ENCODE measurements around the gene SETBP1. TPM values are rescaled to one million over a fixed set of nuclear protein-coding genes. Genes with fewer than 3 reads are reported as not detected.

Gene SETBP1
- total RNA-seq, 1 experiment from 2014 or later: 0.05 TPM

GRCh38 chr18:44852818-44853217 is 172.1 kb downstream of the SETBP1 start:
- no peak for TF ChIP-seq MAX (IDR thresholded peaks at IDR 0.05)
- TF ChIP-seq ZFX (IDR thresholded peaks at IDR 0.05): no peak
- no peak for TF ChIP-seq EZH2 (IDR thresholded peaks at IDR 0.05)
- TF ChIP-seq, protein P1, sequence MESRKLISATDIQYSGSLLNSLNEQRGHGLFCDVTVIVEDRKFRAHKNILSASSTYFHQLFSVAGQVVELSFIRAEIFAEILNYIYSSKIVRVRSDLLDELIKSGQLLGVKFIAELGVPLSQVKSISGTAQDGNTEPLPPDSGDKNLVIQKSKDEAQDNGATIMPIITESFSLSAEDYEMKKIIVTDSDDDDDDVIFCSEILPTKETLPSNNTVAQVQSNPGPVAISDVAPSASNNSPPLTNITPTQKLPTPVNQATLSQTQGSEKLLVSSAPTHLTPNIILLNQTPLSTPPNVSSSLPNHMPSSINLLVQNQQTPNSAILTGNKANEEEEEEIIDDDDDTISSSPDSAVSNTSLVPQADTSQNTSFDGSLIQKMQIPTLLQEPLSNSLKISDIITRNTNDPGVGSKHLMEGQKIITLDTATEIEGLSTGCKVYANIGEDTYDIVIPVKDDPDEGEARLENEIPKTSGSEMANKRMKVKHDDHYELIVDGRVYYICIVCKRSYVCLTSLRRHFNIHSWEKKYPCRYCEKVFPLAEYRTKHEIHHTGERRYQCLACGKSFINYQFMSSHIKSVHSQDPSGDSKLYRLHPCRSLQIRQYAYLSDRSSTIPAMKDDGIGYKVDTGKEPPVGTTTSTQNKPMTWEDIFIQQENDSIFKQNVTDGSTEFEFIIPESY (IDR thresholded peaks at IDR 0.05; ENCODE audit: extremely low read depth, insufficient replicate concordance, low read length): no peak
- no peak overlapping the region for H3K4me2 ChIP-seq (ENCODE audit: low read length)
- H3K9me3 ChIP-seq (ENCODE audit: control insufficient read depth in 1 of 2, insufficient read depth in 1 of 2, low read depth in 1 of 2, low read length in 2 of 2): peaks cover 6 to 28% of the 10 kb centered on the region in 2 experiments; a peak in 2 of 4 replicates
- DNase-seq (ENCODE audit: low read depth, low spot score) (no peak), ATAC-seq (no peak)
- H3K9me2 ChIP-seq (ENCODE audit: insufficient read depth): no peaks in the 10 kb centered on the region
- RAD21 ChIA-PET (ENCODE audit: low non-redundant PET in 1 of 2, low total read pairs in 2 of 2, uncharacterized antibody in 2 of 2, unreplicated experiment in 2 of 2): no interaction called here
- no peaks in the 10 kb centered on the region for H4K20me1 ChIP-seq (ENCODE audit: insufficient read depth)
- intact Hi-C loops (cut with micrococcal nuclease): no loop called here
- POLR2A ChIA-PET: no interaction called here
- H3K4me1 ChIP-seq (ENCODE audit: control insufficient read depth in 1 of 2, insufficient read depth in 2 of 2, low read length in 2 of 2): no peaks in the 10 kb centered on the region
- H3K4me3 ChIP-seq (replicated peaks in 1 of 2; ENCODE audit: low read depth in 1 of 2, low read length in 2 of 2): no peak overlapping the region
- no peak overlapping the region for H3K27ac ChIP-seq (ENCODE audit: low read depth, low read length)
- no peaks in the 10 kb centered on the region for H3K27me3 ChIP-seq (ENCODE audit: insufficient read depth, low read length)
- CTCF ChIA-PET: no interaction called here
- H2AFZ ChIP-seq (ENCODE audit: low read depth, low read length, poor library complexity, severe bottlenecking): no peak overlapping the region
- no peak overlapping the region for H3K9ac ChIP-seq (ENCODE audit: low read length)
- no TSS peak for BruUV-seq (replicated peaks)
- no peaks in the 10 kb centered on the region for H3K79me2 ChIP-seq (ENCODE audit: insufficient read depth, low read length)
- H3K36me3 ChIP-seq (ENCODE audit: control insufficient read depth in 1 of 2, insufficient read depth in 2 of 2, low read length in 2 of 2): no peaks in the 10 kb centered on the region

DNA sequence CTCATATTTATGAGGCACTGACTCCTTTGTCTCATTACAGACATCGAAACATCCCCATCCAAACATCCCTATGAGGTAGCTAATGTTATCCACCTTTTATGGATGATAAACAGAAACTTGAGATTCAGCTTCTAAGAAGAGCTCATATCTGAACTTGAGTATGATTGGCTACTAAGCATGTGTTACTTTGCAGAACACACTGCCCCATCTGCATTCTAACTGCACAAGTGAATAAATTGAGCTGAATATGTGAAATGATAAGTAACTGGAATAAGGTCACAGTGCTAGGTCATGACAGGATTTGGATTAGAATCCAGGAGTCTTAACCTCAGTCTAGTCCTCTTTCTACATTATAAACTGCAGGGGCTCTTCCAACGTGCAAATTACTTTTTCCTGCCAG is 172.7 kb downstream of the SETBP1 start:
- no peak overlapping the region for H2AFZ ChIP-seq (ENCODE audit: low read depth, low read length, poor library complexity, severe bottlenecking)
- ChIA-PET POLR2A (no interaction called here), RAD21 (ENCODE audit: low non-redundant PET in 1 of 2, low total read pairs in 2 of 2, uncharacterized antibody in 2 of 2, unreplicated experiment in 2 of 2) (no interaction called here), CTCF (no interaction called here)
- H3K9me2 ChIP-seq (ENCODE audit: insufficient read depth): no peaks in the 10 kb centered on the region
- H3K36me3 ChIP-seq (ENCODE audit: control insufficient read depth in 1 of 2, insufficient read depth in 2 of 2, low read length in 2 of 2): no peaks in the 10 kb centered on the region
- no peaks in the 10 kb centered on the region for H3K4me1 ChIP-seq (ENCODE audit: control insufficient read depth in 1 of 2, insufficient read depth in 2 of 2, low read length in 2 of 2)
- H3K9me3 ChIP-seq (ENCODE audit: control insufficient read depth in 1 of 2, insufficient read depth in 1 of 2, low read depth in 1 of 2, low read length in 2 of 2): peaks cover 10 to 24% of the 10 kb centered on the region in 2 experiments; a peak in 2 of 4 replicates
- ATAC-seq: no peak
- intact Hi-C loops (cut with micrococcal nuclease): no loop called here
- H3K4me2 ChIP-seq (ENCODE audit: low read length): no peak overlapping the region
- no peak overlapping the region for H3K27ac ChIP-seq (ENCODE audit: low read depth, low read length)
- H3K27me3 ChIP-seq (ENCODE audit: insufficient read depth, low read length): no peaks in the 10 kb centered on the region
- no peak for DNase-seq (ENCODE audit: low read depth, low spot score)
- TF ChIP-seq MAX (IDR thresholded peaks at IDR 0.05) (no peak), EGR1 (IDR thresholded peaks at IDR 0.05; ENCODE audit: low read depth) (no peak), POLR2AphosphoS5 (IDR thresholded peaks at IDR 0.05; ENCODE audit: low read depth, low read length) (no peak), SIN3A (IDR thresholded peaks at IDR 0.05; ENCODE audit: low read depth) (no peak), FOSL1 (IDR thresholded peaks at IDR 0.05; ENCODE audit: low read depth) (no peak), SP1 (IDR thresholded peaks at IDR 0.05; ENCODE audit: low read depth) (no peak), POLR2A (IDR thresholded peaks at IDR 0.05; ENCODE audit: borderline replicate concordance, extremely low read depth, insufficient read depth, insufficient read length) (no peak), CEBPB (IDR thresholded peaks at IDR 0.05; ENCODE audit: low read depth) (no peak), SRF (IDR thresholded peaks at IDR 0.05; ENCODE audit: low read depth) (no peak), EZH2phosphoT487 (IDR thresholded peaks at IDR 0.05; ENCODE audit: borderline replicate concordance) (no peak)
- TF ChIP-seq, protein P1 (IDR thresholded peaks at IDR 0.05; ENCODE audit: extremely low read depth, insufficient replicate concordance, low read length): no peak
- no peaks in the 10 kb centered on the region for H3K79me2 ChIP-seq (ENCODE audit: insufficient read depth, low read length)
- BruUV-seq (replicated peaks): no TSS peak
- no peak overlapping the region for H3K9ac ChIP-seq (ENCODE audit: low read length)
- no peaks in the 10 kb centered on the region for H4K20me1 ChIP-seq (ENCODE audit: insufficient read depth)
- H3K4me3 ChIP-seq (replicated peaks in 1 of 2; ENCODE audit: low read depth in 1 of 2, low read length in 2 of 2): no peak overlapping the region
